Measurements from ENCODE around the gene SLC38A8.

Gene SLC38A8

DNA sequence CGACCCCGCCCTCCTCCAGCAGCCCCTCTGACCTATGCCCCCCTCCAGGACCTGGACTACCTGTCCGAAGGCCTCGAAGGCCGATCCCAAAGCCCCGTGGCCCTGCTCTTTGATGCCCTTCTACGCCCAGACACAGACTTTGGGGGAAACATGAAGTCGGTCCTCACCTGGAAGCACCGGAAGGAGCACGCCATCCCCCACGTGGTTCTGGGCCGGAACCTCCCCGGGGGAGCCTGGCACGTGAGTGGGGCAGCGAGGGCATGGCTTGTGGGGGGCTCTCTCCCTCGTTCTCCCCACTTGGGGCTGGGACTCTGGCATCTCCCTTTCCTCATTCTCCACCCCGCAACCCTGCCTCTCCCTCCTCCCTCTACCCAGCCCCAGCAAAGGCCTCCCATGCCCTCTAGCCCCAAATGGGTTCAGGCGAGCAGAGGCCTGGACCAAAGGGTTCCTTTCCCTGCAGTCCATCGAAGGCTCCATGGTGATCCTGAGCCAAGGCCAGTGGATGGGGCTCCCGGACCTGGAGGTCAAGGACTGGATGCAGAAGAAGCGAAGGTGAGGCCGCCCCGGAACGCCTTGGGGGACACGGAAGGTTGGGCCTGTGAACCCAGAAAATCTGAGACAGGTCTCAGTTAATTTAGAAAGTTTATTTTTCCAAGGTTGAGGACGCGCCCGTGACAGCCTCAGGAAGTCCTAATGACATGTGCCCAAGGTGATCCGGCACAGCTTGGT, 81.9 kb downstream of the SLC38A8 start:
- Histone ChIP-seq H3K9me3 (ENCODE audit: control insufficient read depth, insufficient read depth, low read length) (no peaks in the 10 kb centered on the region), H4K20me1 (ENCODE audit: control insufficient read depth, insufficient read depth, low read depth, low read length) (no peaks in the 10 kb centered on the region), H3K4me1 (ENCODE audit: control insufficient read depth, low read length) (no peaks in the 10 kb centered on the region), H3K79me2 (ENCODE audit: control insufficient read depth, low read length) (no peaks in the 10 kb centered on the region), H3K27me3 (ENCODE audit: control insufficient read depth, low read length) (no peaks in the 10 kb centered on the region), H3K4me2 (ENCODE audit: low read length) (no peak overlapping the region), H3K4me3 (ENCODE audit: low read length) (no peak overlapping the region), H3K27ac (ENCODE audit: low read depth, low read length) (no peak overlapping the region), H3F3A (ENCODE audit: control insufficient read depth, insufficient read depth) (no peaks in the 10 kb centered on the region), H3K36me3 (ENCODE audit: control insufficient read depth, low read length) (no peaks in the 10 kb centered on the region), H3K9me2 (replicated peaks; ENCODE audit: control insufficient read depth, low read length) (no peaks in the 10 kb centered on the region)
- no peak for TF ChIP-seq EZH2phosphoT487 (IDR thresholded peaks at IDR 0.05; ENCODE audit: borderline replicate concordance, low read length)
- TF ChIP-seq, protein P1, sequence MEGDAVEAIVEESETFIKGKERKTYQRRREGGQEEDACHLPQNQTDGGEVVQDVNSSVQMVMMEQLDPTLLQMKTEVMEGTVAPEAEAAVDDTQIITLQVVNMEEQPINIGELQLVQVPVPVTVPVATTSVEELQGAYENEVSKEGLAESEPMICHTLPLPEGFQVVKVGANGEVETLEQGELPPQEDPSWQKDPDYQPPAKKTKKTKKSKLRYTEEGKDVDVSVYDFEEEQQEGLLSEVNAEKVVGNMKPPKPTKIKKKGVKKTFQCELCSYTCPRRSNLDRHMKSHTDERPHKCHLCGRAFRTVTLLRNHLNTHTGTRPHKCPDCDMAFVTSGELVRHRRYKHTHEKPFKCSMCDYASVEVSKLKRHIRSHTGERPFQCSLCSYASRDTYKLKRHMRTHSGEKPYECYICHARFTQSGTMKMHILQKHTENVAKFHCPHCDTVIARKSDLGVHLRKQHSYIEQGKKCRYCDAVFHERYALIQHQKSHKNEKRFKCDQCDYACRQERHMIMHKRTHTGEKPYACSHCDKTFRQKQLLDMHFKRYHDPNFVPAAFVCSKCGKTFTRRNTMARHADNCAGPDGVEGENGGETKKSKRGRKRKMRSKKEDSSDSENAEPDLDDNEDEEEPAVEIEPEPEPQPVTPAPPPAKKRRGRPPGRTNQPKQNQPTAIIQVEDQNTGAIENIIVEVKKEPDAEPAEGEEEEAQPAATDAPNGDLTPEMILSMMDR (IDR thresholded peaks at IDR 0.05; ENCODE audit: low read depth, low read length, poor library complexity, severe bottlenecking): no peak

Measured in DOHH2 (cell line).